WTC11 (cell line): ENCODE results near the gene PSMG4.

ENCODE experiments used
- CREM ChIP-seq: sonication (generic); formaldehyde crosslinking; IDR thresholded peaks from 2 replicates; pipeline ENCODE4 v1.8.1; 2022; ENCODE audit warnings: mild to moderate bottlenecking, missing genetic modification reagents, moderate library complexity
- TF ChIP-seq, protein P1 (sequence below): sonication (generic); formaldehyde crosslinking; IDR thresholded peaks from 2 replicates; pipeline ENCODE4 v1.8.0; 2023; ENCODE audit warnings: missing genetic modification reagents, mild to moderate bottlenecking, borderline replicate concordance
- TF ChIP-seq, protein P2 (sequence below): sonication (generic); formaldehyde crosslinking; IDR thresholded peaks from 2 replicates; pipeline ENCODE4 v1.8.1; 2022; ENCODE audit warnings: low read depth, missing genetic modification reagents, borderline replicate concordance

GRCh38 chr6:3270258-3270657, 11.5 kb downstream of the PSMG4 start:
- TF ChIP-seq CREM, result no peak
- TF ChIP-seq, protein P1, sequence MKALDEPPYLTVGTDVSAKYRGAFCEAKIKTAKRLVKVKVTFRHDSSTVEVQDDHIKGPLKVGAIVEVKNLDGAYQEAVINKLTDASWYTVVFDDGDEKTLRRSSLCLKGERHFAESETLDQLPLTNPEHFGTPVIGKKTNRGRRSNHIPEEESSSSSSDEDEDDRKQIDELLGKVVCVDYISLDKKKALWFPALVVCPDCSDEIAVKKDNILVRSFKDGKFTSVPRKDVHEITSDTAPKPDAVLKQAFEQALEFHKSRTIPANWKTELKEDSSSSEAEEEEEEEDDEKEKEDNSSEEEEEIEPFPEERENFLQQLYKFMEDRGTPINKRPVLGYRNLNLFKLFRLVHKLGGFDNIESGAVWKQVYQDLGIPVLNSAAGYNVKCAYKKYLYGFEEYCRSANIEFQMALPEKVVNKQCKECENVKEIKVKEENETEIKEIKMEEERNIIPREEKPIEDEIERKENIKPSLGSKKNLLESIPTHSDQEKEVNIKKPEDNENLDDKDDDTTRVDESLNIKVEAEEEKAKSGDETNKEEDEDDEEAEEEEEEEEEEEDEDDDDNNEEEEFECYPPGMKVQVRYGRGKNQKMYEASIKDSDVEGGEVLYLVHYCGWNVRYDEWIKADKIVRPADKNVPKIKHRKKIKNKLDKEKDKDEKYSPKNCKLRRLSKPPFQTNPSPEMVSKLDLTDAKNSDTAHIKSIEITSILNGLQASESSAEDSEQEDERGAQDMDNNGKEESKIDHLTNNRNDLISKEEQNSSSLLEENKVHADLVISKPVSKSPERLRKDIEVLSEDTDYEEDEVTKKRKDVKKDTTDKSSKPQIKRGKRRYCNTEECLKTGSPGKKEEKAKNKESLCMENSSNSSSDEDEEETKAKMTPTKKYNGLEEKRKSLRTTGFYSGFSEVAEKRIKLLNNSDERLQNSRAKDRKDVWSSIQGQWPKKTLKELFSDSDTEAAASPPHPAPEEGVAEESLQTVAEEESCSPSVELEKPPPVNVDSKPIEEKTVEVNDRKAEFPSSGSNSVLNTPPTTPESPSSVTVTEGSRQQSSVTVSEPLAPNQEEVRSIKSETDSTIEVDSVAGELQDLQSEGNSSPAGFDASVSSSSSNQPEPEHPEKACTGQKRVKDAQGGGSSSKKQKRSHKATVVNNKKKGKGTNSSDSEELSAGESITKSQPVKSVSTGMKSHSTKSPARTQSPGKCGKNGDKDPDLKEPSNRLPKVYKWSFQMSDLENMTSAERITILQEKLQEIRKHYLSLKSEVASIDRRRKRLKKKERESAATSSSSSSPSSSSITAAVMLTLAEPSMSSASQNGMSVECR (CRISPR knock-in tag), result no peak
- TF ChIP-seq, protein P2, sequence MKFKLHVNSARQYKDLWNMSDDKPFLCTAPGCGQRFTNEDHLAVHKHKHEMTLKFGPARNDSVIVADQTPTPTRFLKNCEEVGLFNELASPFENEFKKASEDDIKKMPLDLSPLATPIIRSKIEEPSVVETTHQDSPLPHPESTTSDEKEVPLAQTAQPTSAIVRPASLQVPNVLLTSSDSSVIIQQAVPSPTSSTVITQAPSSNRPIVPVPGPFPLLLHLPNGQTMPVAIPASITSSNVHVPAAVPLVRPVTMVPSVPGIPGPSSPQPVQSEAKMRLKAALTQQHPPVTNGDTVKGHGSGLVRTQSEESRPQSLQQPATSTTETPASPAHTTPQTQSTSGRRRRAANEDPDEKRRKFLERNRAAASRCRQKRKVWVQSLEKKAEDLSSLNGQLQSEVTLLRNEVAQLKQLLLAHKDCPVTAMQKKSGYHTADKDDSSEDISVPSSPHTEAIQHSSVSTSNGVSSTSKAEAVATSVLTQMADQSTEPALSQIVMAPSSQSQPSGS (CRISPR knock-in tag), result no peak
